K562 (cell line): ENCODE data around the gene RGL4. TPM values are rescaled to one million over a fixed set of nuclear protein-coding genes. Genes with fewer than 3 reads are reported as not detected.
A peak's percentile ranks its signal among the peaks of the same experiment; 100 is the strongest.
"Not testable (repeated sequence)": the region's sequence is repeated elsewhere in the genome, so short reads cannot be mapped to it uniquely, and the experiment has no call there.

Source experiments
- ATAC-seq: fragments of 200-7000 bp; cut with Tn5 transposase; 3 replicates; pipeline ENCODE4 v1.9.1; 2020; ENCODE audit warnings: moderate library complexity
- BruUV-seq: library from RNA; stranded (reverse); fragments of 400-500 nt; replicated peaks from 2 replicates; lab custom pipeline; 2021; lab: Mats Ljungman, UMichigan
- CTCF ChIA-PET: fragments of 300-600 bp; formaldehyde crosslinking; extraction: SDS; loops from one replicate; lab custom pipeline; 2021; ENCODE audit warnings: low intra/inter-chr PET ratio; lab: Yijun Ruan, JAX
- POLR2A ChIA-PET: fragments of 300-600, 350-650 bp; sonication (Branson Sonifier 250); formaldehyde crosslinking; extraction: SDS; loops from one replicate; lab custom pipeline; 2021; ENCODE audit warnings: antibody characterized with exemption, inconsistent platforms; lab: Yijun Ruan, JAX
- DNase-seq, 4 experiments: peaks; one replicate each; pipeline versions ENCODE4 v3.0.0 to v3.0.0-alpha.2; 2011 to 2018; ENCODE audit warnings: low spot score in 3 of 4, mixed read lengths in 3 of 4; ENCODE audit errors: extremely low read depth in 1 of 4
- FAIRE-seq: peaks from 2 replicates; lab custom pipeline; 2011; peaks lifted over from hg19 to GRCh38; lab: Jason Lieb, UNC
- H2AFZ ChIP-seq: 2 replicates; pipeline ENCODE4 v1.6.0; 2011; ENCODE audit warnings: low read depth, low read length, control low read depth, inconsistent platforms
- H3K27ac ChIP-seq: fragments of 200-600 bp; 3 replicates; pipeline ENCODE4 v1.8.0; 2011; ENCODE audit warnings: low read depth, mild to moderate bottlenecking, control low read depth, inconsistent platforms, low read length, moderate library complexity, mixed read lengths; ENCODE audit errors: extremely low read depth
- H3K27me3 ChIP-seq, 2 experiments: fragments of 300-600 bp in 1 of 2; 2 replicates in 1 of 2; 3 replicates in 1 of 2; pipeline versions ENCODE4 v1.6.0 to v1.8.0; 2011; ENCODE audit warnings: inconsistent platforms in 2 of 2, low read length in 2 of 2, mild to moderate bottlenecking in 1 of 2, mixed read lengths in 1 of 2, moderate library complexity in 1 of 2; ENCODE audit not compliant: control insufficient read depth in 2 of 2, insufficient read depth in 2 of 2
- H3K36me3 ChIP-seq: fragments of 300-600 bp; 3 replicates; pipeline ENCODE4 v1.8.0; 2011; ENCODE audit warnings: mild to moderate bottlenecking, low read length, inconsistent platforms; ENCODE audit not compliant: control insufficient read depth, insufficient read depth
- H3K4me1 ChIP-seq, 2 experiments: fragments of 200-600 bp in 1 of 2; replicated peaks in 1 of 2; 2 replicates in 1 of 2; 3 replicates in 1 of 2; pipeline versions ENCODE4 v1.5.1 to v1.8.0; 2011; ENCODE audit warnings: inconsistent platforms in 2 of 2, low read length in 2 of 2, mild to moderate bottlenecking in 1 of 2, mixed read lengths in 1 of 2, moderate library complexity in 1 of 2; ENCODE audit not compliant: control insufficient read depth in 2 of 2, insufficient read depth in 2 of 2
- H3K4me2 ChIP-seq: 2 replicates; pipeline ENCODE4 v1.6.1; 2011; ENCODE audit warnings: low read length, control low read depth, inconsistent platforms, mixed read lengths; ENCODE audit not compliant: insufficient read depth
- H3K4me3 ChIP-seq: fragments of 200-600 bp; sonication (generic), shearing (Covaris generic); 2 replicates; pipeline ENCODE4 v1.5.1; 2016; ENCODE audit warnings: control low read depth, inconsistent platforms
- H3K79me2 ChIP-seq: fragments of 200-600 bp; 3 replicates; pipeline ENCODE4 v1.8.0; 2011; ENCODE audit warnings: low read length, inconsistent platforms; ENCODE audit not compliant: control insufficient read depth, insufficient read depth
- H3K9ac ChIP-seq, 2 experiments: 2 replicates each; pipeline versions ENCODE4 v1.6.0 to v1.6.1; 2011; ENCODE audit warnings: low read depth in 2 of 2, low read length in 2 of 2, control low read depth in 1 of 2, inconsistent platforms in 1 of 2, mild to moderate bottlenecking in 1 of 2, mixed read lengths in 1 of 2; ENCODE audit not compliant: insufficient read depth in 1 of 2
- H3K9me1 ChIP-seq: one replicate; pipeline ENCODE4 v1.6.0; 2011; ENCODE audit warnings: inconsistent platforms, mild to moderate bottlenecking, low read length, moderate library complexity; ENCODE audit not compliant: control insufficient read depth, insufficient read depth
- H3K9me3 ChIP-seq: replicated peaks from 2 replicates; pipeline ENCODE4 v1.5.1; 2011; ENCODE audit warnings: low read depth, low read length, inconsistent platforms; ENCODE audit not compliant: control insufficient read depth, insufficient read depth
- H4K20me1 ChIP-seq: replicated peaks from 2 replicates; pipeline ENCODE4 v1.6.1; 2011; ENCODE audit warnings: low read length, inconsistent platforms, mixed read lengths; ENCODE audit not compliant: control insufficient read depth, insufficient read depth
- EGR1 ChIP-seq: fragments of 450-650 bp; conservative IDR thresholded peaks from 2 replicates; pipeline ENCODE4 v1.6.1; 2017; ENCODE audit warnings: mild to moderate bottlenecking
- ETV5 ChIP-seq: sonication (generic); formaldehyde crosslinking; IDR thresholded peaks from 2 replicates; pipeline ENCODE4 v1.4.0; 2020; ENCODE audit warnings: low read depth, mild to moderate bottlenecking, missing genetic modification reagents
- HDAC2 ChIP-seq: fragments of 450-650 bp; IDR thresholded peaks from 2 replicates; pipeline ENCODE4 v1.6.1; 2016; ENCODE audit warnings: mild to moderate bottlenecking
- NKRF ChIP-seq: fragments of 450-650 bp; IDR thresholded peaks from 2 replicates; pipeline ENCODE4 v1.6.1; 2016; ENCODE audit warnings: borderline replicate concordance
- NR3C1 ChIP-seq: sonication (generic); formaldehyde crosslinking; IDR thresholded peaks from 2 replicates; pipeline ENCODE4 v1.8.1; 2022; ENCODE audit warnings: missing genetic modification reagents
- WGBS: fragments of 100-300 bp; shearing (Covaris generic); methylation state at CpG from one replicate; pipeline ENCODE4 v1.1.6; 2016; ENCODE audit warnings: low coverage, mixed read lengths; ENCODE audit not compliant: insufficient coverage; ENCODE audit errors: missing lambda C conversion rate; 5-methylcytosine and 5-hydroxymethylcytosine counted together
- in situ Hi-C: fragments of 300-500 bp; cut with MboI; formaldehyde crosslinking; loops from 4 replicates; pipeline ENCODE4 v1.15.0; 2018; ENCODE audit warnings: inconsistent platforms, mixed read lengths
- intact Hi-C: fragments of 100-400 bp; cut with micrococcal nuclease; formaldehyde crosslinking; loops from 2 replicates; pipeline ENCODE4 v1.14.2; 2022
- polyA plus RNA-seq, 8 experiments: library from polyadenylated mRNA; depleted of rRNA in 4 of 8; stranded (reverse) in 5 of 8; unstranded in 3 of 8; fragments of >200 nt; fragmentation: Nextera tagmentation in 2 of 8; fragmentation: Illumina TruSeq in 1 of 8; extraction: Ambion mirVana in 2 of 8; extraction: Trizol in 1 of 8; gene quantifications; 2 replicates each; pipeline versions ENCODE4 v1.2.1 to v1.2.3, GENCODE V29; 2011 to 2014; ENCODE audit warnings: inconsistent platforms in 1 of 8, missing spikeins in 1 of 8
- total RNA-seq, 7 experiments: library from RNA; depleted of rRNA in 6 of 7; stranded (reverse); fragments of >200 nt in 6 of 7; fragmentation: Illumina TruSeq in 2 of 7; extraction: Trizol in 2 of 7; gene quantifications; 2 replicates each; pipeline versions ENCODE4 v1.2.1 to v1.2.3, GENCODE V29; 2011 to 2021; ENCODE audit warnings: low replicate concordance in 1 of 7
- TF ChIP-seq, protein P1 (sequence below): fragments of 450-650 bp; IDR thresholded peaks from 2 replicates; pipeline ENCODE4 v1.6.1; 2018; ENCODE audit warnings: mild to moderate bottlenecking, low read depth; ENCODE audit not compliant: partially characterized antibody

RGL4 gene
- total and polyA plus RNA-seq, 9 of the 15 experiments (the other 6 are each of a cell fraction or from before 2014, with no cell fraction given): not detected

- no peak for TF ChIP-seq ETV5 (CRISPR knock-in tag)
- TF ChIP-seq, protein P1, sequence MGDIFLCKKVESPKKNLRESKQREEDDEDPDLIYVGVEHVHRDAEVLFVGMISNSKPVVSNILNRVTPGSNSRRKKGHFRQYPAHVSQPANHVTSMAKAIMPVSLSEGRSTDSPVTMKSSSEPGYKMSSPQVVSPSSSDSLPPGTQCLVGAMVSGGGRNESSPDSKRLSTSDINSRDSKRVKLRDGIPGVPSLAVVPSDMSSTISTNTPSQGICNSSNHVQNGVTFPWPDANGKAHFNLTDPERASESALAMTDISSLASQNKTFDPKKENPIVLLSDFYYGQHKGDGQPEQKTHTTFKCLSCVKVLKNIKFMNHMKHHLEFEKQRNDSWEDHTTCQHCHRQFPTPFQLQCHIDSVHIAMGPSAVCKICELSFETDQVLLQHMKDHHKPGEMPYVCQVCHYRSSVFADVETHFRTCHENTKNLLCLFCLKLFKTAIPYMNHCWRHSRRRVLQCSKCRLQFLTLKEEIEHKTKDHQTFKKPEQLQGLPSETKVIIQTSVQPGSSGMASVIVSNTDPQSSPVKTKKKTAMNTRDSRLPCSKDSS: no peak
- no peak for TF ChIP-seq NKRF
- no peak for TF ChIP-seq NR3C1 (CRISPR knock-in tag)
Observed at GRCh38 chr22:23673050-23673620, 17.7 kb upstream of the RGL4 start (continued).

- ChIA-PET POLR2A (interaction anchor here (1.2 kb wide), 1 partner anchor 11 kb away, joined by 3 read pairs; no protein-coding TSS in a partner anchor), CTCF (no interaction called here)
- H3K4me3 ChIP-seq: no peak overlapping the region
- ATAC-seq (peak; percentile 50; the same call in 1 of the 3 replicates), FAIRE-seq (no peak), DNase-seq (peak; percentile 23 to 38 (median 30))
- H3K4me1 ChIP-seq: peaks cover 0 to 5% of the 10 kb centered on the region in 2 experiments; a peak in 2 of 5 replicates
- TF ChIP-seq HDAC2 (no peak), EGR1 (peak; percentile 58)
- H3K27me3 ChIP-seq: no peaks in the 10 kb centered on the region
- no peaks in the 10 kb centered on the region for H3K36me3 ChIP-seq
- intact Hi-C loops (no loop called here), in situ Hi-C loops (no loop called here)
- BruUV-seq: no TSS peak
- no peak overlapping the region for H3K4me2 ChIP-seq
- H3K9me3 ChIP-seq: no peaks in the 10 kb centered on the region
- no peaks in the 10 kb centered on the region for H3K79me2 ChIP-seq
- no peak overlapping the region for H3K27ac ChIP-seq
- H4K20me1 ChIP-seq: no peaks in the 10 kb centered on the region
- H3K9me1 ChIP-seq: no peaks in the 10 kb centered on the region
- 55% methylated on average over 10 of the region's 26 CpGs for WGBS
- no peak overlapping the region for H2AFZ ChIP-seq
- H3K9ac ChIP-seq: no peak overlapping the region
Observed at GRCh38 chr22:23673826-23674690, 16.8 kb upstream of the RGL4 start.

DNA sequence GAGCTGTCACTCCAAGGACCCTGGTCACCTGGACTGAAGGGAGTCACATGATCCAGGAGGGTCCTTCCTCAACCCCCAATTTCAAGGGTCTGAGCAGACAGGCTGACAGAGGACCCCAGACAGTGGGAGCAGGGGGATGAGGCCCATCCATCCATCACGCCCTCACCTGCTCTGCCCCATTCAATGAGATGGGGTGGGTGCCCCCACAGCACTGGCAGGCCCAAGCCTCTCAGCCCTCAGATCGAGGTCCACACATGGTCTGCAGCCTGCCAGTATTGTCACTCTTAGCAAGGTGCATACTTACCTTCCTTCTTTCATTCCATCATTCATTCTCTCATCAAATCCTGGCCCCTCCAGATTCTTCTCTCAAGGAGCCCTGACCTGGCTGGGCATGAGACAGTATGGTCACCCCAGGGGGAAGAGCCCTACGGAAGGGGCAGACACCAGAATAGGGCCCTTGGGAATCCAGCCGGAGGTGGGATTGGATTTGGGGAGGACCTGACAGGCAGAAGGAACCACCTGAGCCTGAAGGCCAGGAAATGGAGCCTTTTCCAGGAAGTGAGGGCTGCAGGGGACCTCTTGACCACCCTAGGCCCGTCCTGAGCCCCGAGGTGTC lies 15.8 kb upstream of the RGL4 start:
- ATAC-seq, H3K79me2 ChIP-seq, H3K9ac ChIP-seq, H3K4me1 ChIP-seq, CTCF ChIA-PET, H4K20me1 ChIP-seq, H2AFZ ChIP-seq, FAIRE-seq, H3K27ac ChIP-seq, BruUV-seq, H3K9me3 ChIP-seq, H3K36me3 ChIP-seq, H3K9me1 ChIP-seq, DNase-seq, H3K4me3 ChIP-seq, intact Hi-C loops, H3K27me3 ChIP-seq, H3K4me2 ChIP-seq: not testable (repeated sequence)
- POLR2A ChIA-PET: interaction anchor here (1.2 kb wide), 1 partner anchor 10 kb away, joined by 3 read pairs; no protein-coding TSS in a partner anchor
- in situ Hi-C loops: loop anchor here (5.0 kb wide), 1 partner anchor 927 kb away; the partner anchor contains the start of gene GGT1
- WGBS: 88% methylated on average over 4 of the region's 6 CpGs
